H1 (cell line): ENCODE results near the gene TRAF3IP3.

Experiments
- ASH2L ChIP-seq: fragments of 200-600, 300-600 bp; sonication (generic); IDR thresholded peaks from one replicate; pipeline ENCODE4 v1.7.1; 2017; ENCODE audit warnings: low read length
- POLR2A ChIP-seq, 2 experiments: IDR thresholded peaks; 1 replicate in 1 of 2; 2 replicates in 1 of 2; pipeline ENCODE4 v1.6.1; 2011; ENCODE audit warnings: low read depth in 2 of 2, low read length in 2 of 2, mild to moderate bottlenecking in 2 of 2; ENCODE audit errors: control extremely low read depth in 1 of 2
- POLR2AphosphoS5 ChIP-seq: IDR thresholded peaks from 2 replicates; pipeline ENCODE4 v1.6.1; 2011; ENCODE audit warnings: low read depth, low read length
- RAD21 ChIP-seq, 2 experiments: IDR thresholded peaks in 1 of 2; conservative IDR thresholded peaks in 1 of 2; 2 replicates each; pipeline ENCODE4 v1.6.1; 2011; ENCODE audit warnings: low read depth in 2 of 2, low read length in 2 of 2, improper control_type of control experiment in 1 of 2, inconsistent platforms in 1 of 2, mild to moderate bottlenecking in 1 of 2, moderate library complexity in 1 of 2
- RFX5 ChIP-seq: IDR thresholded peaks from 2 replicates; pipeline ENCODE4 v1.6.1; 2011; ENCODE audit warnings: low read depth, low read length, improper control_type of control experiment, borderline replicate concordance
- TF ChIP-seq, protein P1 (sequence below): IDR thresholded peaks from 2 replicates; pipeline ENCODE4 v1.6.1; 2012; ENCODE audit warnings: inconsistent platforms
- TF ChIP-seq, protein P2 (sequence below): IDR thresholded peaks from 2 replicates; pipeline ENCODE4 v1.6.1; 2011; ENCODE audit warnings: low read depth, mild to moderate bottlenecking, low read length; ENCODE audit not compliant: insufficient read depth
- TF ChIP-seq, protein P3 (sequence below), 3 experiments: IDR thresholded peaks; 1 replicate in 2 of 3; 2 replicates in 1 of 3; pipeline versions ENCODE4 v1.5.1 to v1.6.1; 2011; ENCODE audit warnings: low read length in 3 of 3, mild to moderate bottlenecking in 3 of 3, inconsistent platforms in 2 of 3, low read depth in 1 of 3, moderate library complexity in 1 of 3; ENCODE audit not compliant: insufficient read depth in 1 of 3; ENCODE audit errors: control extremely low read depth in 1 of 3

DNA sequence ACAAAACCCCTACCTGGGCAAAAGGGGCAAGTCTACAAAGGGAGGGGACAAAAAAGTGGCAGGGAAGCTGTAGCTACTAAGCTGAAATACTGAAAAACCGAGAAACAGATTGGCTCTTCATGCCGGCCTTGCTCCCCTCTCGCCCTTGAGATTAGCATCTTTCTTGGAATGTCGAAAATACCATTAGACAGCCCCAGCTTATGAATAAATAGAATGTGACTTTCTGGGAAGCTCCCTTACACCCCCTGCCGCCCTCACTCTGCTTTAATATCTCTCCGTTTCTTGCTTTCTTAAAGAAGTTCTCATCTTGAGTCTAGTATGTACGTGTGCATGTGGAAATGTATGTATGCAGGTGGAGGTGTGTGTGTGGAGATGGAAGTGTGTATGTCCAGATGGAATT is 14.1 kb downstream of the TRAF3IP3 start:
- TF ChIP-seq, protein P1, sequence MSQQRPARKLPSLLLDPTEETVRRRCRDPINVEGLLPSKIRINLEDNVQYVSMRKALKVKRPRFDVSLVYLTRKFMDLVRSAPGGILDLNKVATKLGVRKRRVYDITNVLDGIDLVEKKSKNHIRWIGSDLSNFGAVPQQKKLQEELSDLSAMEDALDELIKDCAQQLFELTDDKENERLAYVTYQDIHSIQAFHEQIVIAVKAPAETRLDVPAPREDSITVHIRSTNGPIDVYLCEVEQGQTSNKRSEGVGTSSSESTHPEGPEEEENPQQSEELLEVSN, result no peak
- TF ChIP-seq ASH2L (no peak), POLR2AphosphoS5 (no peak), RFX5 (no peak), POLR2A (IDR thresholded peaks at IDR 0.05; ENCODE audit: control extremely low read depth in 1 of 2, low read depth in 2 of 2, low read length in 2 of 2) (no peak), RAD21 (IDR thresholded peaks at IDR 0.05 in 1 of 2, conservative IDR thresholded peaks at IDR 0.05 in 1 of 2; ENCODE audit: low read depth in 2 of 2, low read length in 2 of 2) (no peak)
- TF ChIP-seq, protein P2, sequence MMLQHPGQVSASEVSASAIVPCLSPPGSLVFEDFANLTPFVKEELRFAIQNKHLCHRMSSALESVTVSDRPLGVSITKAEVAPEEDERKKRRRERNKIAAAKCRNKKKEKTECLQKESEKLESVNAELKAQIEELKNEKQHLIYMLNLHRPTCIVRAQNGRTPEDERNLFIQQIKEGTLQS, result no peak
- TF ChIP-seq, protein P3, sequence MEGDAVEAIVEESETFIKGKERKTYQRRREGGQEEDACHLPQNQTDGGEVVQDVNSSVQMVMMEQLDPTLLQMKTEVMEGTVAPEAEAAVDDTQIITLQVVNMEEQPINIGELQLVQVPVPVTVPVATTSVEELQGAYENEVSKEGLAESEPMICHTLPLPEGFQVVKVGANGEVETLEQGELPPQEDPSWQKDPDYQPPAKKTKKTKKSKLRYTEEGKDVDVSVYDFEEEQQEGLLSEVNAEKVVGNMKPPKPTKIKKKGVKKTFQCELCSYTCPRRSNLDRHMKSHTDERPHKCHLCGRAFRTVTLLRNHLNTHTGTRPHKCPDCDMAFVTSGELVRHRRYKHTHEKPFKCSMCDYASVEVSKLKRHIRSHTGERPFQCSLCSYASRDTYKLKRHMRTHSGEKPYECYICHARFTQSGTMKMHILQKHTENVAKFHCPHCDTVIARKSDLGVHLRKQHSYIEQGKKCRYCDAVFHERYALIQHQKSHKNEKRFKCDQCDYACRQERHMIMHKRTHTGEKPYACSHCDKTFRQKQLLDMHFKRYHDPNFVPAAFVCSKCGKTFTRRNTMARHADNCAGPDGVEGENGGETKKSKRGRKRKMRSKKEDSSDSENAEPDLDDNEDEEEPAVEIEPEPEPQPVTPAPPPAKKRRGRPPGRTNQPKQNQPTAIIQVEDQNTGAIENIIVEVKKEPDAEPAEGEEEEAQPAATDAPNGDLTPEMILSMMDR (IDR thresholded peaks at IDR 0.05; ENCODE audit: control extremely low read depth in 1 of 3, insufficient read depth in 1 of 3, low read depth in 1 of 3, low read length in 3 of 3), result no peak
